Psoas muscle (tissue), 8 donors: ENCODE data around the gene NUFIP1. TPM values are rescaled to one million over a fixed set of nuclear protein-coding genes. Genes with fewer than 3 reads are reported as not detected.

Experiments
- ATAC-seq, 4 donors: fragments of 200-7000 bp; cut with Tn5 transposase; one replicate each; pipeline ENCODE4 v1.9.1; 2020; ENCODE audit warnings: moderate library complexity in 3 of 4, mild to moderate bottlenecking in 2 of 4
- DNase-seq, 2 donors: peaks; one replicate each; pipeline ENCODE4 v3.0.0-alpha.2; 2020
- H3K27ac ChIP-seq: fragments of 200-600 bp; one replicate; pipeline ENCODE4 v1.8.0; 2022
- H3K27me3 ChIP-seq, 3 donors: fragments of 200-600 bp in 1 of 3; one replicate each; pipeline versions ENCODE4 v1.6.1 to v1.8.0; 2013 to 2022; ENCODE audit warnings: low read length in 2 of 3, mild to moderate bottlenecking in 2 of 3, moderate library complexity in 1 of 3; ENCODE audit not compliant: insufficient read depth in 3 of 3
- H3K36me3 ChIP-seq, 2 donors: fragments of 200-600 bp in 1 of 2; one replicate each; pipeline versions ENCODE4 v1.6.1 to v1.8.0; 2013 to 2022; ENCODE audit warnings: low read depth in 1 of 2, mild to moderate bottlenecking in 1 of 2, moderate library complexity in 1 of 2; ENCODE audit not compliant: insufficient read depth in 1 of 2
- H3K4me1 ChIP-seq: fragments of 200-600 bp; one replicate; pipeline ENCODE4 v1.8.0; 2022
- H3K4me3 ChIP-seq: fragments of 200-600 bp; one replicate; pipeline ENCODE4 v1.8.0; 2022; ENCODE audit warnings: mild to moderate bottlenecking
- H3K9me3 ChIP-seq: fragments of 200-600 bp; one replicate; pipeline ENCODE4 v1.8.0; 2022
- WGBS, 3 donors: extraction: QIAGEN DNeasy Blood & Tissue Kit; methylation state at CpG; one replicate each; pipeline versions ENCODE4 v1.1.6 to v1.1.7; 2013; 5-methylcytosine and 5-hydroxymethylcytosine counted together
- intact Hi-C, 2 donors: fragments of 100-400 bp; cut with DNase I; formaldehyde crosslinking; loops; one replicate each; pipeline versions ENCODE4 v1.11.0 to v1.14.2; 2022
- long read RNA-seq, 2 donors: library from polyadenylated mRNA; unstranded; transcript quantifications; one replicate each; pipeline ENCODE4 v2.0.0, GENCODE V29; 2021
- polyA plus RNA-seq, 3 donors: library from polyadenylated mRNA; stranded (reverse); fragments of 200-250 nt; gene quantifications; one replicate each; pipeline ENCODE4 v1.2.3, GENCODE V29; 2013
- total RNA-seq, 4 donors: library from RNA; stranded (reverse); fragmentation: NEBNext Ultra II Directional in 2 of 4; extraction: Animal tissue kit (Norgen Biotek cat#: 25700) in 2 of 4; gene quantifications; one replicate each; pipeline versions ENCODE4 v1.2.1 to v1.2.4, GENCODE V29; 2021 to 2023
- TF ChIP-seq, protein P1 (sequence below): fragments of 200-600 bp; IDR thresholded peaks from one replicate; pipeline ENCODE4 v1.8.0; 2022; ENCODE audit warnings: antibody characterized with exemption
- donor health status: healthy with polysubstance abuse.
- donor health status: DM: no; HTN: no; CAD: no; lungs with moderate emphysema.
- donor health status: Bipolar disorder and iron deficiency.
- donor health status: healthy.
- donor health status: DM: yes; HTN: yes; CAD: no.
- donor health status: DM: no; HTN: no; CAD: no.
- donor health status: DM: no; HTN: no; CAD: no.
- donor health status: DM: yes; HTN: yes; CAD: no.

Gene NUFIP1
- total RNA-seq (1 to 10 TPM; 4.7 to 7.5 (median 6.2) TPM), polyA plus RNA-seq (1 to 10 TPM; 3.4 to 6.6 (median 5.1) TPM)
- long read RNA-seq, donor 1, partial matches to known transcripts: 0 of 4 reads
- long read RNA-seq, donor 1, other reads (novel, unspliced or antisense): 0 of 4 reads
- long read RNA-seq, donor 2, partial matches to known transcripts: 1 of 3 reads
- long read RNA-seq, donor 2, other reads (novel, unspliced or antisense): 0 of 3 reads

DNA sequence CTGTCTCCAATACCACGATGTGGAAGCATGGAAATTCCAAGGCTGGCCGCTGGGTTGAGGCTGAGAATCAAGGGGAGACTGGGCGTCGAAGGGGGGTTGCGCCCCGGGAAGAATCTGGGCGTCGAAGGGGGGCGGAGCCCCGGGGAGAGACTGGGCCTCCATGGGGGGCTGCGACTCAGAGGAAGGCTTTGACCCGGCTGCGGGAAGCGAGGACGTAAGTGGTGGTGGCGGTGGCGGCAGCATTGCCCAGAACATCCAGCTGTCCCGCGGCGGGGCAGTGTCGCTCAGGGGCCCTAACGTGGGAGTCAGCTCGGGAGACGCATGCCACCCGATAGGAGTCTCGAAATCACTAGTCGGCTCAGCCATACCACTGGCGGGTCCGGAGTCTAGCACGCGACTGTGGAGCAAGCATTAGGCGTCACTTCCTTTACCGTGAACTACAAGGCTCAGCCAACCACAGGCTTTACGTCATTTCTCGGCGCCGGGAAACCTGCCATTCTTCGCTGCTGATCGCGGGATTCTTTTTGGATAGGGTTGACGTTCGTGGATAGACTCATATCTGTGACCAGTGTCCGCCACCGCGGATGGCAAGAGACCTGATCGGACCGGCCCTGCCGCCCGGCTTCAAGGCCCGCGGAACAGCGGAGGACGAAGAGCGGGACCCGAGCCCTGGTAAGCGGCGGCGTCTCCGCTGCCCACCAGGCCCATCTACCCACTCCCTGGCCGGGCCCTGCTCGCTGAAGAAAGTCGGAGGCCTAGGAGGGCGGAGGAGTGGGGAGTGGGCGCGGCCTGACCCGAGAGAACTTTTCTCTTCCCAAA, at the start of gene NUFIP1, which contains the start of gene GPALPP1:
Gene NUFIP1 (minus strand): TSS at position 401 of the 819 bp plus-strand sequence. CDS start 35 bp downstream, at position 366.
Gene GPALPP1 (plus strand): TSS at position 468 of the 819 bp plus-strand sequence. CDS start 117 bp downstream, at position 585.
- WGBS, 3 donors: 0 to 1% (median 0%) methylated on average over 59 to 66 of the region's 66 CpGs

DNA sequence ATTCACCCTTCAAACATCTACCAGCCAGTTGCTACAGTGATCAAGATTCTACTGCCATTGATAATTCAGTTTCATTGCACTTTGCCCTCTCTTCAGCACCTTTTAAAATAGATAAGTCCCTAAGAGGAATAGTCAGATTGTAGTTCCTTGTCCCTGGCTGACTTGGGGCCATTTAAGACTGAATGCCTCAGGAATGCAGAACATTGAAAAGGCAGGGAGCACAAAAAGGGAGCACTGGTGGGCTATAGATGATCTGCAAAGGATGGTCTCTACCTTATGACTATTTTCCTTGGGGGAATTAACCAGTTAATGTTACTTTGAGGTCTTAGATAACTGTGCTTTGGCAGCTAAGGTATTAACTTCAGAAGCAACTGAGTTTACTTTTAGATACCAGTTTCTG, 46.9 kb upstream of the NUFIP1 start:
- intact Hi-C loops: no loop called here
- Histone ChIP-seq H3K9me3 (no peaks in the 10 kb centered on the region), H3K4me1 (no peaks in the 10 kb centered on the region), H3K4me3 (no peak overlapping the region), H3K36me3 (peaks cover 0 to 35% of the 10 kb centered on the region in 2 donors), H3K27me3 (no peaks in the 10 kb centered on the region), H3K27ac (no peak overlapping the region)
- TF ChIP-seq, protein P1, sequence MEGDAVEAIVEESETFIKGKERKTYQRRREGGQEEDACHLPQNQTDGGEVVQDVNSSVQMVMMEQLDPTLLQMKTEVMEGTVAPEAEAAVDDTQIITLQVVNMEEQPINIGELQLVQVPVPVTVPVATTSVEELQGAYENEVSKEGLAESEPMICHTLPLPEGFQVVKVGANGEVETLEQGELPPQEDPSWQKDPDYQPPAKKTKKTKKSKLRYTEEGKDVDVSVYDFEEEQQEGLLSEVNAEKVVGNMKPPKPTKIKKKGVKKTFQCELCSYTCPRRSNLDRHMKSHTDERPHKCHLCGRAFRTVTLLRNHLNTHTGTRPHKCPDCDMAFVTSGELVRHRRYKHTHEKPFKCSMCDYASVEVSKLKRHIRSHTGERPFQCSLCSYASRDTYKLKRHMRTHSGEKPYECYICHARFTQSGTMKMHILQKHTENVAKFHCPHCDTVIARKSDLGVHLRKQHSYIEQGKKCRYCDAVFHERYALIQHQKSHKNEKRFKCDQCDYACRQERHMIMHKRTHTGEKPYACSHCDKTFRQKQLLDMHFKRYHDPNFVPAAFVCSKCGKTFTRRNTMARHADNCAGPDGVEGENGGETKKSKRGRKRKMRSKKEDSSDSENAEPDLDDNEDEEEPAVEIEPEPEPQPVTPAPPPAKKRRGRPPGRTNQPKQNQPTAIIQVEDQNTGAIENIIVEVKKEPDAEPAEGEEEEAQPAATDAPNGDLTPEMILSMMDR: no peak
- ATAC-seq: no peak
- DNase-seq: no peak

More for the DNA sequence above, at the start of gene NUFIP1, which contains the start of gene GPALPP1:
- H3K27ac ChIP-seq: peak within 1 kb of the TSS; percentile 92
- H3K4me1 ChIP-seq: peaks cover 40% of the 10 kb centered on the region
- H3K36me3 ChIP-seq: peaks cover 3 to 18% of the 10 kb centered on the region in 2 donors
- H3K27me3 ChIP-seq: no peaks in the 10 kb centered on the region
- TF ChIP-seq, protein P1: peak; percentile 15
- DNase-seq (peak; percentile 94 to 97), ATAC-seq (peak; percentile 96 to 97 (median 96))
- H3K4me3 ChIP-seq: peak within 1 kb of the TSS; percentile 84
- intact Hi-C loops: no loop called here
- H3K9me3 ChIP-seq: no peaks in the 10 kb centered on the region

DNA sequence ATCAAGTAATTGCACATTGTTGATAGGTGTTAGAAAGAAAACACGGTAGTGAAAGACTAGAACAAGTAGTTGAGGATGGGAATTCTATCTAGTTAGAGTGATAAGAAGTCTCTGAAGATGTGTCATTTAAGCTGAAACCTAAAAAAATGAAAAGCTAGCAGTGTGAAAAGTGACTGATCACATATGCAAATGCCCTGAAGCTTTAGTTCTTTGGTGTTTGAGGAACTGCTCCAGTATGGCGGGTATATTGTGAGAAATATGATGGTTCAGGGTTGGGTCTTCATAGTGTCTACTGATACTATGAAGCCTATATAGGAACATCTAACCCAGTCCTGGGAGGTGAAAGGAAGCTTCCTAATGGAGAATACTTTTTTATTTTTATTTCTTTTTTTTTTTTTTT, 45.1 kb upstream of the NUFIP1 start:
- H3K9me3 ChIP-seq: no peaks in the 10 kb centered on the region
- 94 to 97% (median 97%) methylated on average over 2 of the region's 2 CpGs for WGBS, 3 donors
- H3K4me3 ChIP-seq: no peak overlapping the region
- no peaks in the 10 kb centered on the region for H3K27me3 ChIP-seq
- DNase-seq (no peak), ATAC-seq (no peak)
- peaks cover 0 to 48% of the 10 kb centered on the region in 2 donors for H3K36me3 ChIP-seq
- intact Hi-C loops: no loop called here
- no peaks in the 10 kb centered on the region for H3K4me1 ChIP-seq
- H3K27ac ChIP-seq: no peak overlapping the region
- TF ChIP-seq, protein P1: no peak

DNA sequence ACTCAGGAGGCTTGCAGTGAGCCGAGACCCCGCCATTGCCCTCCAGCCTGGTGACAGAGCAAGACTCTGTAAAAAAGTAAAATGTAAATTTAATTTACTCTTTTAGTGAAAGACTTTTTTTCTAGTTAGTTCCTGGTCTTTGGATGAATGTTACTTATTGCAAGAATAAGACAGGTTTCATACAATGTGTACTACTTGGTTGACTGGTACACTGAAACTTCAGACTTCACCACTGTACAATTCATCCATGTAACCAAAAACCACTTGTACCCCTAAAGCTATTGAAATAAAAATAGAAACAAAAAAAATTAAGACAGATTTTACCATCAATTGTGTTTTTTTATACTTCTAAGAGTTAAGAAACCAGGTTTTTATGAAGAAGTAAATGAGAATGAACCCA, 35.6 kb upstream of the NUFIP1 start:
- Histone ChIP-seq H3K36me3 (peaks cover 0 to 91% of the 10 kb centered on the region in 2 donors), H3K9me3 (no peaks in the 10 kb centered on the region), H3K27ac (no peak overlapping the region), H3K27me3 (no peaks in the 10 kb centered on the region), H3K4me3 (no peak overlapping the region), H3K4me1 (no peaks in the 10 kb centered on the region)
- no peak for DNase-seq
- ATAC-seq: no peak
- 95 to 100% (median 100%) methylated on average over 2 of the region's 2 CpGs for WGBS, 3 donors
- TF ChIP-seq, protein P1: no peak
- intact Hi-C loops: no loop called here
